ENCODE measurements around the gene NR3C2.
"Not testable (repeated sequence)": the region's sequence is repeated elsewhere in the genome, so short reads cannot be mapped to it uniquely, and the experiment has no call there.

NR3C2 gene

DNA sequence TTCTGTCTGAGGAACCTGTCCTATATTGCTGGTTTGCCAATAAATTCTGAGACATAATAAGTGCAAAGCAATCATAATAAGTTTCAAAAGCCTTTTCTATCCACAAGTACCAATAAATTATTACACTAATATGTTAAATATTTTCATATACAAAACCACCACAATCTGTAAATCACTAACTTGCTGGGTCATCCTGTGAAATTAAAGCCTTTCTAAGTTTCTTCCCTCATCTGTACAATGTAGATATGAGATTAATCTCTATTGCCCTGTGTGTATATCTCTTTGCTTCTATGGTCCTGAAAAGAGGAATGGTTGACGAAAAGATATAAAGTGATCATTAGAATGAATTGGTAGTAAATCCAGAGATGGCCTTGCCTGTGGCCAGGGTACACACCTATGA is 231.6 kb downstream of the NR3C2 start:
- DNase-seq = no peak

GRCh38 chr4:148207068-148207467 is 235.1 kb downstream of the NR3C2 start:
- no peak for DNase-seq

- no peak for DNase-seq
These were observed 236.7 kb downstream of the NR3C2 start for GRCh38 chr4:148205476-148205875.

GRCh38 chr4:148204892-148205291 is 237.3 kb downstream of the NR3C2 start:
- no peak for DNase-seq

- DNase-seq = no peak
These were observed 238.0 kb downstream of the NR3C2 start for GRCh38 chr4:148204171-148204570.

DNA sequence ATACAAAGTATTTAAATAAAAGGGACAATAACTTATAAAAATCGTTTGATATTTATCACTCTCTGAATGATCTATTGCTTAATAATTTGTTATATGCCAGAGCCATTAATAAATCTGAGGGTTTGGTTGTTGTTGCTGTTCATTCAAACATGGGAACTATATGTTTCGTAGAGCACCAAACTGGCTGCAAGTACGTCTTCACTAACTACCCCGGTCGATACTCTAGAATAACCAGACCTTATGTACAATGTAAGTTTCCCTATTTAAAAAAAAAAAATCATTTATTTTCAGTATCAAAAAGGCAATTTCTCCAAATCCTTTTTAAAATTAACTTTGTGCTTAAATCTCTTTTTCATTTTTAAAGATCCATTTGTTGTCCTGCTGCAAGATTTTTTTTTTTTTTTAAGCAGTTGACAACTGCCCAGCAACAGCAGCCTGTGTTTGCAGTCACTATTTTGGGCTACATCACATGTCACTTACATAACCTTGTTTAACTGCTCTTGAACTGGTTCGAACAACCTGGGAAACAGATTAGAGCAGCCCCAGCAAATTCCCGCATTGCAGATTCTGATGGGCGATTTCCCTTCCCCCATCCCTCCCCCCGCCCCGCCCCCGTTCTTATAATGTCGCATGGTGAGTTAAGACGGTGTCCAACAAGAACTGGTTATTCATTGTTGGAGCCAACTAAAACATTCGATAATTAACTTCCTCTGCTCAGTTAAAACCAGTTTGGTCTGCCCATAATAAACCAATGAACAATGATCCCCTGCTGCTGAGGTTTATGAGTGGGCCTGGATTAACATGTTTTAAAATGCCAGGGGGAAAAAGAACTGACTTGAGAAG is 238.9 kb downstream of the NR3C2 start:
- DNase-seq = no peak

- no peak for DNase-seq
These were observed 241.3 kb downstream of the NR3C2 start for GRCh38 chr4:148200960-148201359.

- no peak for DNase-seq
These were observed 246.1 kb downstream of the NR3C2 start for GRCh38 chr4:148196164-148196563.

DNA sequence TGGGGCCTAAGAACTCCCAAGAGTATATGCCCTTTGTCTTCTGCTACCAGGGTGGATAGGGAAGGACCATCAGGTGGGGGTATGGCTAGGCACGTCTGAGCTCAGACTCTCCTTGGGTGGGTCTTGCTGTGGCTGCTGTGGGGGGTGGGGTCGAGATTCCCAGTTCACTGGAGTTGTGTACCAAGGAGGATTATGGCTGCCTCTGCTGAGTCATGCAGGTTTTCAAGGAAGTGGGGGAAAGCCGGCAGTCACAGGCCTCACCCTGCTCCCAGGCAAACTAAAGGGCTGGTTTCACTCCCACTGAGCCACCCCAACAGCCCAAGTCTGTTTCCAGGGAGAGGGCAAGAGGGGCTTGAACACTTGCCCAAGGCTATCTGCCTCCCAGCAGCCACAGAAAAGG is 249.7 kb downstream of the NR3C2 start:
- DNase-seq = no peak

DNA sequence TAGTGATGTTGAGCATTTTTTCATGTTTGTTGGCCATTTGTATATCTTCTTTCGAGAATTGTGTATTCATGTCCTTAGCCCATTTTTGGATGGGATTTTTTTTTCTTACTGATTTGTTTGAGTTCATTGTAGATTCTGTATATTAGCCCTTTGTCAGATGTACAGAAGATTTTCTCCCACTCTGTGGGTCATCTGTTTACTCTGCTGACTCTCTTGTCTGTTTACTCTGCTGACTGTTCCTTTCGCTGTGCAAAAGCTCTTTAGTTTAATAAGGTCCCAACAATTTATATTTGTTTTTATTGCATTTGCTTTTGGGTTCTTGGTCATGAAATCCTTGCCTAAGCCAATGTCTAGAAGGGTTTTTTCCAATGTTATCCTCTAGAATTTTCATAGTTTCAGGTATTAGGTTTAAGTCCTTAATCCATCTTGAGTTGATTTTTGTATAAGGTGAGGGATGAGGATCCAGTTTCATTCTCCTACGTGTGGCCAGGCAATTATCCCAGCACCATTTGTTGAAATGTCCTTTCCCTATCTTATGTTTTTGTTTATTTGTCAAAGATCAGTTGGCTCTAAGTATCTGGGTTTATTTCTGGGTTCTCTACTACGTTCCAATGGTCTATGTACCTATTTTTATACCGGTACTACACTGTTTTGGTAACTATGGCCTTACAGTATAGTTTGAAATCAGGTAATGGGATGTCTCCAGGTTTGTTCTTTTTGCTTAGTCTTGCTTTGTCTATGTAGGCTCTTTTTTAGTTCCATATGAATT is 254.6 kb downstream of the NR3C2 start:
- DNase-seq = not testable (repeated sequence)

DNA sequence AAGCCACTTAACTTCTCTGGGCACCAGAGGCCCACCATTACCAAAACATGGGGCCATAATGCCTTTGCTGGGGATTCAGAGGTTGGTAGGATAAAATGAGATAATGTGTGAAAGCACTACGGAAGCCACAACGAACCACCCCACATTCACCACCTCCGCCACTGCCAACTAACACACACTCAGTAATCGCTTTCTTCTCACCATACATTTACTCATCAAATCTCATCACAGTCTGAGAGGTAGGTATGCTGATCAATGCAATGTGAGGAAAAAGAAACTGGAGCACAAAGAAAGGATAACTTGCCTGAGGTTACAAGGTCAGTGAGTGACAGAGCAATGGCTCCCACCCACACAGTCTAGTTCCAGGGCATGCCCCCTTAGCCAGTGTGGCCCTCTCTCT is 257.3 kb downstream of the NR3C2 start:
- no peak for DNase-seq

DNA sequence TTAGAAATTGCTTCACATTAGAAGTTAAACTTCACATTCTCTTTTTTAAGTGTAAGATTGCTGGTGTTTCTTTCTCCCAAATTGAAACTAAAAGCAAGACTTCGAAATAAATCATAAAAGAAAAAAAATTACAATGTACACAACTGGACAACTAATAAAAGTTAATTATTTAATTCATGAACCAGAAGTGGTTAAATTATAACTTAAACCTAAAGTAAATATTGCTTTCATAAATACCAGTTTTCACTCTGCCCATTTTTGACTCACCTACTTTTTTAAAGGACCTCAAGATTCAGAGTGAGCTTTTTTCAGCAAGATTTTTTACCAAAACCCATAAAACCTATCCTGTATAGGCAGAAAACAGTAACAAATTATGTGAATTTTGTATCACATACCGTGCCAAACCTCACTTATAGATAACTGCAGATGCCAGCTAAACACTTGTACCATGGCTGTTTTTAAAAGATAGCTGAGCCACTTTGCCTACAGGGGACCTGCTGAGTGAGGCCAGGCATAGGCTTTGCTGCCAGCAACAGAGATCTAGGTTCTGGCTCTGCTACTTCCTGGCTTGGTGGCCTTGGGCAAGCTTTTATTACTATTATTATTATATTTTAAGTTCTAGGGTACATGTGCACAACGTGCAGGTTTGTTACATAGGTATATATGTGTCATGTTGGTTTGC is 259.8 kb downstream of the NR3C2 start:
- no peak for DNase-seq

DNA sequence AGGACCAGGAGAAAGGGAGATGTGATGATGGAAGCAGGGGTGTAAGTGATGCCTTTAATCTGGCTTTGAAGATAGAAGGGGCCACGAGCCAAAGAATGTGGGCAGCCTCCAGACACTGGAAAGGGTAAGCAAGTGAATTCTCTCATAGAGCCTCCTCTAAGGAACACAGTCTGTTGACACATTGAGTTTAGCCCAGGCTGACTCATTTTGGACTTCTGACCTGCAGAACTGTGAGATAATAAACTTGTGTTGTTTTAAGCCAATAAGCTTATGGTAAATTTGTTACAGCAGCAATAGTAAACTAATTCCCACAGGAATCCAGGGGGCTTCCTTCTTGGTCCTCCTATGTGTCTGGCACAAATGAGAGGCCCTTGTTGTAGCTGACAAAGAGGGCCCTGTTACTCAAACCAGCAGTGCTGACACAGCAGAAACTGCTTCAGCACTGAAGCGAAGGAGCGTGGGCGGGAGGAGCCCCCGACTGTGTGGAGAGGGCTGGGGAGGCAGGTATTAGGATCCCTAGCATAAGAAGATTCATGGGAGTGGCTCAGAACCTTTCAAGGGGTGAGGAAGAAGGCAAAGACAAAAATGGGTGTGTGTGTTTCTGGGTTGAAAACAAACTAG is 268.7 kb downstream of the NR3C2 start:
- DNase-seq = no peak

DNA sequence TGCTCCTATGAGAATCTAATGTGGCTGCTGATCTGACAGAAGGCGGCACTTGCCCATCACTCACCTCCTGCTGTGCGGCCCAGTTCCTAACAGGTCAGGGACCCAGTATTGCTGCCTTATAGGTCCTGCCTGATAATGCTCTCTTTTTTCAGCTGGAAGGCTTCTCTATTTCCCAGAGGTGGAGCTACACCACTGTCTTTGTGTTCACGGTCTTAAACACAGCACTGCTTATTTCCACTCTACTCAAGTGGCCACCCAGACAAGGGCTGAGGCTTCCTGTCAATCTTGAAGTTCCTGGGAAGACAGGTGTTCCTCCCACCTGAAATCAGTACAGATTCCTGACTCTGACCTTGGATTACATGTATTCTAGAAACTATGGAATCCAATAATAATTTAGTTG is 270.6 kb downstream of the NR3C2 start:
- DNase-seq = no peak

- no peak for DNase-seq
These were observed 271.5 kb downstream of the NR3C2 start for GRCh38 chr4:148170408-148171365.

DNA sequence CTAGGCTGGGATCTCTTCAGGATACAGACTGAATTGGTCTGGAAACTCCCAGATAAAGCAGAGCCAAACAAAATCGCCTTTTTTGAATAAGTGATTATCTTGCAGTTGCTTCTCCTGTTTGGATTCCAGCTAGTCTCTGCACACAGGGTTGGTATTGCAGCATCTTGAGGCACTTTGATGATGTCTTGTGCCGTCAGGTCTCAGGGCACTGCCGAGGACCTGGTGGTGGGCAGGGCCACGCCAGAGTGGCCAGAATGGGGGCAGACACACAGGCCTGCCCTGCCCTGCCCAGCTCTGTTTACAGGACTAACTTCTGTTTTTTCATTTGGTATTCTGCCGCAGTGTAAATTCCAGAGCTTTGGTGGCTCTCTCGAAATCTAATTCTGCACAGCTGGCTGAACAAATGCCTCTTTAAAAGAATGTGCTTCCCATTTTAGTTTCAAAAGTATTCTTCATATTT is 276.1 kb downstream of the NR3C2 start:
- no peak for DNase-seq

GRCh38 chr4:148164557-148164956 is 277.7 kb downstream of the NR3C2 start:
- DNase-seq = no peak

DNA sequence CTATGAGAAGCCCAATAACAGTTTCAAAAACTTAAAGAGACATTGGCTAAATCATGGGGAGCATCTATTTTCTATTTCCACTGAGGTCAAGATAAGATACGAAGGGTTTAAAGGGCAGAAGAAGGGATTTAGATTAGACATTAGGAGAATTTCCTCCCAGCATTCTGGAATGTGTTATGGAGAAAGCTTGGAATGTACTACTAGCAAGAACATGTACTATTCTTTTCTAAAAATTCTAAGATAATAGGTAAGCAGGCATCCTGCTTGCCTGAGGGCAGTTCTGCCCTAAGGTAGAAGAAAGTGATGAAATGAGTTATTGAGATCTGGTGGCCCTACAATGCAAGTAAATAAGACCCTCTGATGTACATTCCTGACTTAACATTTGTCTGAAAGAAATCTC is 279.2 kb downstream of the NR3C2 start:
- DNase-seq = no peak

DNA sequence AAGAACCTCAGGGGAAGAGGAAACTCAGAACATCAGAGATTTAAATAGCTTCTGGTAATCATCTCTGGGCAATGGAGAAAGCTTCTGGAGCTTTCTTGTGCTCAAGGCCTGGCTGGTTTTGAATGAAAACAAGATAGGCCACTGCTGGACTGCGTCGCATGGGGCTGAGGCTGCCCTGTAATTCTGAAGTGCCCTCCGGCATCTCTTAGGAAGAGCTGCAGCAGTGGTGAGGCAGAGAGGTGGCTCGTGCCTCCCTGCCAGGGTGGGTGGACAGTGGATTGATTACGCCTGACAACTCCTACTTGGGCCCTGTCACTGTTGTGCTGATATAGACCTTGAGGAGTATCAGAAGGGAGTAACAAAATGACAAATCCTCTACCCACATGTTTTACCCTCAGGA is 279.7 kb downstream of the NR3C2 start:
- no peak for DNase-seq

DNA sequence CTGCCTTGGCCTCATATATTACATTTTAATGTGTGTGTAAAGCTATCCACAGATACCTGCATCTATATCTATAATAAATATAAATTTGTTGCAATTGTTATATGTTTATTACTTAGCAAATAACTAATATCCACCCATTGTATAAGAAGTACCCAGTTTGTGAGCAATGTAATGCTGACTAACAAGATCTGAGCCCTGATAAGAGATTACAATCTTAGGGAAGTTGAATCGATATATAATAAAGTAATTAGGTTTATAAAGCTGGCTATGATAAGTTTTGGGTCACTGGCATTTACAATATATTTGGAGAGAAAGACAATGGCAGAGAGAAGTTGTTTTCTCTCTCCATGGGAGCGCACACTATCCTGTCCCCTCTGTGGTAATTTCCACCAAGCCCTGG is 280.6 kb downstream of the NR3C2 start:
- DNase-seq = no peak

DNA sequence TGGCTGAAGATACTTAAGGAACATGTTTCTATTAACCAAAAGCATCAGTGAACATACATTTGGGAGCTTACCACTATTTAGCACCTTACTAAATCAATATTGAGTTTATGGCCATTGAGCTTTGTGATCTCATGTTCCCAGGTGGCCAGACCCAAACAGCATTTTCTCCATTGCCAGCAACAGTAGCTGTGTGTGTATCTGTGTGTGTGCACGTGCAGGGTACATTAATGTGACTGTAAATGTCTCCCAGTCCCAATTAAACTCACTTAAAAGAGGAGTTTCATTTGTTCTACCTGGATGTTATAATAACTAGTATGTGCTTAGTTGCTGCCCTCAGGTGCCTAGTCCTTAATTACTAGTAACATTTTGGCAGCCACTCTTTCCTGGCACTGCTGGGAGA is 282.4 kb downstream of the NR3C2 start:
- DNase-seq = no peak

DNA sequence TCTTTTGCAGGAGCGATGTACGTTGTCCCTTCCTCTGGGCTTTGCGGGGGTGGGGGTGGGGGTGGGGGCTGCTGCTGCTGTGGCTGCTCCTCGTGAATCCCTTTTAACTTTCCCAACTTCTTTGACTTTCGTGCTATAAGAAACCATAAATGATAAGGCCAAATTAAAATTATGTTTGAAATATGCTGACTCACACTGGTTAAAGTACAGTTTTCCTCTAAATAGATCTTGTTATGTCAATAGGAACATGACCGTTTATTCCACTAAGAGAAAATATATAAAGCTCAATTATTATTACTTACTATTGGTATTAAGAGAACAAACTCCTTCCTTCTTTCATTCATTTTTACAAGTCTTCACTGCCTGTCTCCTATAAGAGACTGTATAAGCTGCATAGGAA is 287.4 kb downstream of the NR3C2 start:
- DNase-seq = no peak

Measured in central memory CD4-positive, alpha-beta T cell (primary cell).